H9 (cell line): ENCODE data around the gene ZBTB17. TPM values are rescaled to one million over a fixed set of nuclear protein-coding genes. Genes with fewer than 3 reads are reported as not detected.

ENCODE experiments used
- DNase-seq: peaks from one replicate; pipeline ENCODE4 v3.0.0-alpha.2; 2017
- H2AFZ ChIP-seq: one replicate; pipeline ENCODE4 v1.6.1; 2013; ENCODE audit warnings: mild to moderate bottlenecking, low read length, control low read depth, moderate library complexity
- H2AK5ac ChIP-seq: 2 replicates; pipeline ENCODE4 v1.6.1; 2013; ENCODE audit warnings: low read length, control low read depth, mixed read lengths; ENCODE audit not compliant: insufficient read length
- H2BK120ac ChIP-seq: one replicate; pipeline ENCODE4 v1.6.1; 2013; ENCODE audit warnings: low read depth, mild to moderate bottlenecking, low read length, control low read depth, inconsistent platforms; ENCODE audit not compliant: poor library complexity, severe bottlenecking
- H2BK12ac ChIP-seq: 2 replicates; pipeline ENCODE4 v1.6.1; 2013; ENCODE audit warnings: low read length, control low read depth, mixed read lengths, low read depth; ENCODE audit not compliant: insufficient read length
- H2BK15ac ChIP-seq: 2 replicates; pipeline ENCODE4 v1.6.1; 2013; ENCODE audit warnings: low read depth, low read length, control low read depth
- H2BK20ac ChIP-seq: one replicate; pipeline ENCODE4 v1.6.1; 2013; ENCODE audit warnings: low read depth, mild to moderate bottlenecking, low read length, control low read depth, inconsistent platforms; ENCODE audit not compliant: poor library complexity, severe bottlenecking
- H2BK5ac ChIP-seq: 2 replicates; pipeline ENCODE4 v1.6.1; 2013; ENCODE audit warnings: low read length, control low read depth, mixed read lengths; ENCODE audit not compliant: insufficient read length
- H3K14ac ChIP-seq: 2 replicates; pipeline ENCODE4 v1.6.1; 2013; ENCODE audit warnings: low read length, control low read depth; ENCODE audit not compliant: insufficient read depth
- H3K18ac ChIP-seq: 2 replicates; pipeline ENCODE4 v1.6.1; 2013; ENCODE audit warnings: low read depth, mild to moderate bottlenecking, mixed read lengths, low read length, control low read depth; ENCODE audit not compliant: insufficient read length
- H3K23ac ChIP-seq: 2 replicates; pipeline ENCODE4 v1.6.1; 2013; ENCODE audit warnings: low read length, control low read depth, mixed read lengths, low read depth; ENCODE audit not compliant: insufficient read length
- H3K23me2 ChIP-seq: 2 replicates; pipeline ENCODE4 v1.6.1; 2013; ENCODE audit warnings: low read depth, mild to moderate bottlenecking, mixed read lengths, low read length, control low read depth; ENCODE audit not compliant: insufficient read length, poor library complexity, severe bottlenecking
- H3K27ac ChIP-seq: 2 replicates; pipeline ENCODE4 v1.5.1; 2013; ENCODE audit warnings: low read length, control low read depth, mixed read lengths, low read depth; ENCODE audit not compliant: insufficient read length
- H3K27me3 ChIP-seq: 2 replicates; pipeline ENCODE4 v1.6.1; 2013; ENCODE audit warnings: low read length, control low read depth, inconsistent platforms; ENCODE audit not compliant: insufficient read depth
- H3K4ac ChIP-seq: 2 replicates; pipeline ENCODE4 v1.6.1; 2013; ENCODE audit warnings: low read depth, mild to moderate bottlenecking, control low read depth, inconsistent platforms, low read length, moderate library complexity
- H3K4me1 ChIP-seq: 2 replicates; pipeline ENCODE4 v1.6.1; 2013; ENCODE audit warnings: low read length, control low read depth, inconsistent platforms; ENCODE audit not compliant: insufficient read depth
- H3K4me2 ChIP-seq: 2 replicates; pipeline ENCODE4 v1.6.1; 2013; ENCODE audit warnings: low read length, control low read depth, mixed read lengths; ENCODE audit not compliant: insufficient read length, insufficient read depth
- H3K56ac ChIP-seq: 2 replicates; pipeline ENCODE4 v1.6.1; 2013; ENCODE audit warnings: low read depth, mild to moderate bottlenecking, mixed read lengths, low read length, control low read depth; ENCODE audit not compliant: insufficient read length
- H3K79me1 ChIP-seq: 2 replicates; pipeline ENCODE4 v1.6.1; 2013; ENCODE audit warnings: low read depth, mild to moderate bottlenecking, moderate library complexity, low read length, control low read depth, inconsistent platforms; ENCODE audit not compliant: insufficient read depth, poor library complexity, severe bottlenecking
- H3K79me2 ChIP-seq: 2 replicates; pipeline ENCODE4 v1.6.1; 2013; ENCODE audit warnings: low read length, control low read depth, inconsistent platforms; ENCODE audit not compliant: insufficient read depth
- H3K9ac ChIP-seq: 2 replicates; pipeline ENCODE4 v1.6.1; 2013; ENCODE audit warnings: low read length, control low read depth, mixed read lengths; ENCODE audit not compliant: insufficient read length; ENCODE audit errors: extremely low read depth
- H3K9me3 ChIP-seq: one replicate; pipeline ENCODE4 v1.6.1; 2013; ENCODE audit warnings: low read depth, low read length, inconsistent platforms; ENCODE audit not compliant: control insufficient read depth
- H3T11ph ChIP-seq: one replicate; pipeline ENCODE4 v1.6.1; 2013; ENCODE audit warnings: mild to moderate bottlenecking, low read length, control low read depth, inconsistent platforms
- H4K20me1 ChIP-seq: one replicate; pipeline ENCODE4 v1.6.1; 2013; ENCODE audit not compliant: control insufficient read depth, insufficient read length, insufficient read depth
- H4K5ac ChIP-seq: 2 replicates; pipeline ENCODE4 v1.6.1; 2013; ENCODE audit warnings: low read depth, mild to moderate bottlenecking, mixed read lengths, low read length, control low read depth; ENCODE audit not compliant: insufficient read length
- H4K8ac ChIP-seq: replicated peaks from 2 replicates; pipeline ENCODE4 v1.6.1; 2013; ENCODE audit warnings: low read length, control low read depth, mixed read lengths, low read depth; ENCODE audit not compliant: insufficient read length
- H4K91ac ChIP-seq: 2 replicates; pipeline ENCODE4 v1.6.1; 2013; ENCODE audit warnings: low read depth, mild to moderate bottlenecking, moderate library complexity, mixed read lengths, low read length, control low read depth; ENCODE audit not compliant: insufficient read length
- H3K27ac Mint-ChIP-seq, 3 experiments: 2 replicates in 2 of 3; 3 replicates in 1 of 3; pipeline ENCODE4 v1.8.0; 2020 to 2021; ENCODE audit warnings: mixed read lengths in 3 of 3, mild to moderate bottlenecking in 1 of 3, moderate library complexity in 1 of 3
- H3K27me3 Mint-ChIP-seq: 2 replicates; pipeline ENCODE4 v1.8.0; 2021; ENCODE audit warnings: low read depth, mild to moderate bottlenecking, moderate library complexity, mixed read lengths
- H3K36me3 Mint-ChIP-seq, 3 experiments: 2 replicates in 2 of 3; 3 replicates in 1 of 3; pipeline ENCODE4 v1.8.0; 2020 to 2021; ENCODE audit warnings: low read depth in 3 of 3, mixed read lengths in 3 of 3; ENCODE audit not compliant: insufficient read depth in 1 of 3
- H3K4me1 Mint-ChIP-seq, 2 experiments: 2 replicates each; pipeline ENCODE4 v1.8.0; 2020; ENCODE audit warnings: mixed read lengths in 2 of 2
- H3K4me3 Mint-ChIP-seq, 2 experiments: 2 replicates in 1 of 2; 3 replicates in 1 of 2; pipeline ENCODE4 v1.8.0; 2020 to 2021; ENCODE audit warnings: mild to moderate bottlenecking in 2 of 2, mixed read lengths in 2 of 2, moderate library complexity in 1 of 2
- H3K9me3 Mint-ChIP-seq, 2 experiments: 2 replicates in 1 of 2; 3 replicates in 1 of 2; pipeline ENCODE4 v1.8.0; 2020; ENCODE audit warnings: mild to moderate bottlenecking in 2 of 2, mixed read lengths in 2 of 2, moderate library complexity in 1 of 2
- CTCF ChIP-seq: fragments of 200-600 bp; sonication (generic); conservative IDR thresholded peaks from 3 replicates; pipeline ENCODE4 v1.8.0; 2021; ENCODE audit warnings: antibody characterized with exemption, mild to moderate bottlenecking
- WGBS: extraction: QIAGEN DNeasy Blood & Tissue Kit; methylation state at CpG from one replicate; pipeline ENCODE4 v1.1.7; 2013; ENCODE audit warnings: missing lambda C conversion rate, low lambda C conversion rate, mixed read lengths; ENCODE audit not compliant: insufficient read length; ENCODE audit errors: extremely low coverage; 5-methylcytosine and 5-hydroxymethylcytosine counted together
- total RNA-seq: library from RNA; stranded (reverse); gene quantifications from 2 replicates; pipeline ENCODE4 v1.2.1, GENCODE V29; 2021

Gene ZBTB17
- total RNA-seq, 1 experiment from 2014 or later = 16.5 TPM

DNA sequence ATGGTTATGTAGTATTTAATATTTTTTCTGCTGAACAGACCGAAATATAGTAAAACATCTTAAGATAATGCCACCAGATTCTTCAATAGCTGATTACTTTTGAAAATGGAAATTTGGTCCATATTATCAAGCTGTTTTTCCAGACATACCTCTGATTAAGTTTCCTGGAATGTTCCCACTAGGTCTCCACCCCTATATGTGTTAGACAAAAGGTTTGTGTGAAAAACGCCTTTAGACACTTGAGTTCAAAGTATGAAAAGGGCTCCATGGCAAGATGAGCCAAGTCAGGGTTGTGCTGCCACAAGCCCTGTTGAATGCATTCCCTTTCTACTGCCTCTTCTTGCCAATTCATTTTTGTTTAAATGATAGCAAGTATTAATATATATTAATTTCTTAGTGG, 52.7 kb downstream of the ZBTB17 start:
- Histone ChIP-seq H4K20me1 (no peaks in the 10 kb centered on the region), H3K27me3 (no peaks in the 10 kb centered on the region), H3K23me2 (no peaks in the 10 kb centered on the region), H3K79me2 (no peaks in the 10 kb centered on the region), H3K14ac (no peak overlapping the region), H3K27ac (no peak overlapping the region), H3K18ac (no peak overlapping the region), H3K9me3 (no peaks in the 10 kb centered on the region), H3T11ph (no peak overlapping the region), H3K4me2 (no peak overlapping the region), H3K9ac (no peak overlapping the region), H2BK12ac (no peak overlapping the region), H4K91ac (no peak overlapping the region), H2AFZ (no peak overlapping the region), H3K56ac (no peak overlapping the region), H4K5ac (no peak overlapping the region), H3K23ac (no peak overlapping the region), H2BK15ac (no peak overlapping the region), H4K8ac (no peak overlapping the region), H3K4ac (no peak overlapping the region), H2BK20ac (no peak overlapping the region), H3K79me1 (no peaks in the 10 kb centered on the region), H2BK5ac (no peak overlapping the region), H2AK5ac (no peak overlapping the region), H2BK120ac (no peak overlapping the region), H3K4me1 (no peaks in the 10 kb centered on the region; the same call in 1 of the 2 replicates)
- no peak for DNase-seq
- Mint-ChIP-seq H3K4me1 (peaks cover 7 to 8% of the 10 kb centered on the region in 2 experiments), H3K27ac (no peak overlapping the region), H3K9me3 (no peaks in the 10 kb centered on the region), H3K27me3 (no peaks in the 10 kb centered on the region), H3K36me3 (peaks cover 26 to 69% (median 49%) of the 10 kb centered on the region in 3 experiments), H3K4me3 (no peak overlapping the region)
- no peak for TF ChIP-seq CTCF
- no CpG with 5 or more reads among the region's 2 CpGs for WGBS
